ENCODE measurements around the gene CCDC83. TPM values are rescaled to one million over a fixed set of nuclear protein-coding genes. Genes with fewer than 3 reads are reported as not detected.

The CCDC83 gene
- total and polyA plus RNA-seq, 9 of the 15 experiments (the other 6 are each of a cell fraction or from before 2014, with no cell fraction given): not detected

DNA sequence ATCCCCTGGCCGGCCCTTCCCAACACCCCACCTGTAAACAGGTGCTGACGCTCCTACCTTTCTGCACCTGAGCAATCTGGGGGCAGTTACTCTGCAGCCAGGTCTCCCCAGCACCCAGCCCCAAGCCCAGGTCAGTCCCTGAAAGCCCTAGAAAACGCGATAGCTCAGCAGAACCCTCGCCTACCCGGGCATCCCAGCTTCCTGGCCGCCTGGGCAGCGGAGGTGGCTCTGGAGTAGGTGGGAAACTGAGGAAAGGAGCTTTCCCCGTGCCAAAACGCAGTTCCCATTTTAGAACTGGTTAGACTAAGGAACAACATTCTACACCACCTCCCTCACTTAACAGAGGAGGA is 44.7 kb upstream of the CCDC83 start:
- no TSS peak for BruUV-seq (replicated peaks)
- Histone ChIP-seq H3K79me2 (ENCODE audit: control insufficient read depth, insufficient read depth, low read length) (no peaks in the 10 kb centered on the region), H3K9me1 (ENCODE audit: control insufficient read depth, insufficient read depth, low read length) (no peaks in the 10 kb centered on the region), H3K9me3 (replicated peaks; ENCODE audit: control insufficient read depth, insufficient read depth, low read depth, low read length) (no peaks in the 10 kb centered on the region), H3K27me3 (ENCODE audit: control insufficient read depth in 2 of 2, insufficient read depth in 2 of 2, low read length in 2 of 2) (peaks cover 19 to 33% of the 10 kb centered on the region in 2 experiments), H3K4me2 (ENCODE audit: insufficient read depth, low read length) (peak overlapping the region; percentile 57), H2AFZ (ENCODE audit: low read depth, low read length) (peak overlapping the region; percentile 79), H3K27ac (ENCODE audit: extremely low read depth, low read depth, low read length) (no peak overlapping the region), H3K36me3 (ENCODE audit: control insufficient read depth, insufficient read depth, low read length) (no peaks in the 10 kb centered on the region), H3K9ac (ENCODE audit: insufficient read depth in 1 of 2, low read depth in 2 of 2, low read length in 2 of 2) (peak overlapping the region in 1 of 2 experiments; percentile 83; a peak in 1 of 4 replicates), H4K20me1 (replicated peaks; ENCODE audit: control insufficient read depth, insufficient read depth, low read length) (no peaks in the 10 kb centered on the region), H3K4me1 (replicated peaks in 1 of 2; ENCODE audit: control insufficient read depth in 2 of 2, insufficient read depth in 2 of 2, low read length in 2 of 2) (peaks cover 9 to 10% of the 10 kb centered on the region in 2 experiments; a peak in 3 of 5 replicates), H3K4me3 (peak overlapping the region; percentile 25; the same call in 1 of the 2 replicates)
- intact Hi-C loops (cut with micrococcal nuclease) (no loop called here), in situ Hi-C loops (cut with MboI) (no loop called here)
- CTCF ChIA-PET (ENCODE audit: low intra/inter-chr PET ratio): no interaction called here
- DNase-seq (ENCODE audit: extremely low read depth in 1 of 4, low spot score in 3 of 4): no peak
- no peak for ATAC-seq
- FAIRE-seq: no peak
- TF ChIP-seq SMAD4 (CRISPR knock-in tag; conservative IDR thresholded peaks at IDR 0.05): no peak
- TF ChIP-seq GTF2F1 (IDR thresholded peaks at IDR 0.05; ENCODE audit: low read depth, low read length): no peak
- TF ChIP-seq HNRNPLL (IDR thresholded peaks at IDR 0.05; ENCODE audit: low read depth, low read length, poor library complexity, severe bottlenecking): no peak
- no peak for TF ChIP-seq SRSF9 (IDR thresholded peaks at IDR 0.05; ENCODE audit: borderline replicate concordance, low read depth, low read length)
- no peak for TF ChIP-seq TGIF2 (CRISPR knock-in tag; IDR thresholded peaks at IDR 0.05)
- no peak for TF ChIP-seq U2AF1 (optimal IDR thresholded peaks at IDR 0.05; ENCODE audit: low read depth, low read length)
- TF ChIP-seq NFYB (IDR thresholded peaks at IDR 0.05; ENCODE audit: extremely low read depth, insufficient read length): no peak
- TF ChIP-seq, protein P1, sequence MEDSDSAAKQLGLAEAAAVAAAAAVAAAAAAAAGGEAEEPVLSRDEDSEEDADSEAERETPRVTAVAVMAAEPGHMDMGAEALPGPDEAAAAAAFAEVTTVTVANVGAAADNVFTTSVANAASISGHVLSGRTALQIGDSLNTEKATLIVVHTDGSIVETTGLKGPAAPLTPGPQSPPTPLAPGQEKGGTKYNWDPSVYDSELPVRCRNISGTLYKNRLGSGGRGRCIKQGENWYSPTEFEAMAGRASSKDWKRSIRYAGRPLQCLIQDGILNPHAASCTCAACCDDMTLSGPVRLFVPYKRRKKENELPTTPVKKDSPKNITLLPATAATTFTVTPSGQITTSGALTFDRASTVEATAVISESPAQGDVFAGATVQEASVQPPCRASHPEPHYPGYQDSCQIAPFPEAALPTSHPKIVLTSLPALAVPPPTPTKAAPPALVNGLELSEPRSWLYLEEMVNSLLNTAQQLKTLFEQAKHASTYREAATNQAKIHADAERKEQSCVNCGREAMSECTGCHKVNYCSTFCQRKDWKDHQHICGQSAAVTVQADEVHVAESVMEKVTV (CRISPR knock-in tag; IDR thresholded peaks at IDR 0.05): no peak
- no peak for TF ChIP-seq STAT5B (CRISPR knock-in tag; IDR thresholded peaks at IDR 0.05)
- TF ChIP-seq, protein P2, sequence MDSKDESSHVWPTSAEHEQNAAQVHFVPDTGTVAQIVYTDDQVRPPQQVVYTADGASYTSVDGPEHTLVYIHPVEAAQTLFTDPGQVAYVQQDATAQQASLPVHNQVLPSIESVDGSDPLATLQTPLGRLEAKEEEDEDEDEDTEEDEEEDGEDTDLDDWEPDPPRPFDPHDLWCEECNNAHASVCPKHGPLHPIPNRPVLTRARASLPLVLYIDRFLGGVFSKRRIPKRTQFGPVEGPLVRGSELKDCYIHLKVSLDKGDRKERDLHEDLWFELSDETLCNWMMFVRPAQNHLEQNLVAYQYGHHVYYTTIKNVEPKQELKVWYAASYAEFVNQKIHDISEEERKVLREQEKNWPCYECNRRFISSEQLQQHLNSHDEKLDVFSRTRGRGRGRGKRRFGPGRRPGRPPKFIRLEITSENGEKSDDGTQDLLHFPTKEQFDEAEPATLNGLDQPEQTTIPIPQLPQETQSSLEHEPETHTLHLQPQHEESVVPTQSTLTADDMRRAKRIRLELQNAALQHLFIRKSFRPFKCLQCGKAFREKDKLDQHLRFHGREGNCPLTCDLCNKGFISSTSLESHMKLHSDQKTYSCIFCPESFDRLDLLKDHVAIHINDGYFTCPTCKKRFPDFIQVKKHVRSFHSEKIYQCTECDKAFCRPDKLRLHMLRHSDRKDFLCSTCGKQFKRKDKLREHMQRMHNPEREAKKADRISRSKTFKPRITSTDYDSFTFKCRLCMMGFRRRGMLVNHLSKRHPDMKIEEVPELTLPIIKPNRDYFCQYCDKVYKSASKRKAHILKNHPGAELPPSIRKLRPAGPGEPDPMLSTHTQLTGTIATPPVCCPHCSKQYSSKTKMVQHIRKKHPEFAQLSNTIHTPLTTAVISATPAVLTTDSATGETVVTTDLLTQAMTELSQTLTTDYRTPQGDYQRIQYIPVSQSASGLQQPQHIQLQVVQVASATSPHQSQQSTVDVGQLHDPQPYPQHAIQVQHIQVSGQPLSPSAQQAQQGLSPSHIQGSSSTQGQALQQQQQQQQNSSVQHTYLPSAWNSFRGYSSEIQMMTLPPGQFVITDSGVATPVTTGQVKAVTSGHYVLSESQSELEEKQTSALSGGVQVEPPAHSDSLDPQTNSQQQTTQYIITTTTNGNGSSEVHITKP (IDR thresholded peaks at IDR 0.05; ENCODE audit: partially characterized antibody): no peak
- TF ChIP-seq, protein P3, sequence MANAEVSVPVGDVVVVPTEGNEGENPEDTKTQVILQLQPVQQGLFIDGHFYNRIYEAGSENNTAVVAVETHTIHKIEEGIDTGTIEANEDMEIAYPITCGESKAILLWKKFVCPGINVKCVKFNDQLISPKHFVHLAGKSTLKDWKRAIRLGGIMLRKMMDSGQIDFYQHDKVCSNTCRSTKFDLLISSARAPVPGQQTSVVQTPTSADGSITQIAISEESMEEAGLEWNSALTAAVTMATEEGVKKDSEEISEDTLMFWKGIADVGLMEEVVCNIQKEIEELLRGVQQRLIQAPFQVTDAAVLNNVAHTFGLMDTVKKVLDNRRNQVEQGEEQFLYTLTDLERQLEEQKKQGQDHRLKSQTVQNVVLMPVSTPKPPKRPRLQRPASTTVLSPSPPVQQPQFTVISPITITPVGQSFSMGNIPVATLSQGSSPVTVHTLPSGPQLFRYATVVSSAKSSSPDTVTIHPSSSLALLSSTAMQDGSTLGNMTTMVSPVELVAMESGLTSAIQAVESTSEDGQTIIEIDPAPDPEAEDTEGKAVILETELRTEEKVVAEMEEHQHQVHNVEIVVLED (CRISPR knock-in tag; IDR thresholded peaks at IDR 0.05): no peak
- no peak for TF ChIP-seq ZNF347 (CRISPR knock-in tag; IDR thresholded peaks at IDR 0.05; ENCODE audit: low read depth)
- no peak for TF ChIP-seq PHF20 (IDR thresholded peaks at IDR 0.05; ENCODE audit: partially characterized antibody)
- no peak for TF ChIP-seq ZNF699 (CRISPR knock-in tag; IDR thresholded peaks at IDR 0.05; ENCODE audit: insufficient replicate concordance)
- POLR2A ChIA-PET: no interaction called here
- WGBS (ENCODE audit: insufficient coverage, low coverage, missing lambda C conversion rate): 3% methylated on average over 7 of the region's 10 CpGs

Measured in K562 (cell line).